ENCODE results near the gene FGF4. TPM values are rescaled to one million over a fixed set of nuclear protein-coding genes. Genes with fewer than 3 reads are reported as not detected.

Gene FGF4
- under 1 TPM in 1 of 2 donors, not detected in 1; 0.28 TPM for total RNA-seq

DNA sequence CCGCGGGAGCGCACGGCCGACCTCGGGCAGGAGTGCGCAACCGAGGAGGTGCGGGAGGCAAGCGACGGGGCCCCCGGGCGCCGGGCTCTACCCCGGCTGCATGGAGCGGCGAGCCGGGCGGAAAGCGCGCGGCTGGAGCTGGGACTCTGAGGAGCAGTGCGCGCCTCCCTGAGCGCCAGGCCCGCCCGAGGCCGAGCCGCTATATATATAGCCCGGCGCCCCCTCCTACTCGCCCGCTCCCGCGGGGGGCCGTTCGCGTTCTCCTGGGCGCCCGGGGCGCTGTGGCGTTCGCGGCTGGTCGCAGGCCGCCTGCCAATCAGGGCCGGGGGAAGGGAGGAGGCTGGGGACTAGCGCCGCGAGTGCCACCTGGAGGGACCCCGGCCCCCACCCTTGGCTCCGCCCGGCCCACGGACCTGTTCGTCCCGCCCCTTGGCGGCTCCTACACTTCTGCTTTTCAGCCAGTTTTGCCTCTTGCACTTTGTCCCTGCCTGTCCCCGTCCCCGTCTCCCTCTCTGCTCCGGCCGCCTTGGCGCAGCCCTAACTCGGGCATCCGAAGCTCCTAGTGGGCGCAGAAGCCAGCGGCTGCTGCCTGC, at the start of gene FGF4:
Gene FGF4 (minus strand): TSS at position 179 of the 593 bp plus-strand sequence. CDS start 257 bp downstream, outside the sequence.
- peaks cover 28% of the 10 kb centered on the region for H3K27me3 ChIP-seq (replicated peaks; ENCODE audit: insufficient read depth)
- WGBS = 3% methylated on average over 44 of the region's 66 CpGs
- intact Hi-C loops (cut with DNase I) = no loop called here
- no peak within 1 kb of the TSS for H3K4me3 ChIP-seq
- no peak within 1 kb of the TSS for H3K27ac ChIP-seq
- no peaks in the 10 kb centered on the region for H3K9me3 ChIP-seq
- no peak for DNase-seq (ENCODE audit: low spot score)
- TF ChIP-seq CTCF (IDR thresholded peaks at IDR 0.05) = no peak
- no peak for TF ChIP-seq POLR2A (IDR thresholded peaks at IDR 0.05)
- TF ChIP-seq POLR2AphosphoS5 (IDR thresholded peaks at IDR 0.05) = no peak
- no peaks in the 10 kb centered on the region for H3K4me1 ChIP-seq (replicated peaks)
- H3K36me3 ChIP-seq = no peaks in the 10 kb centered on the region

DNA sequence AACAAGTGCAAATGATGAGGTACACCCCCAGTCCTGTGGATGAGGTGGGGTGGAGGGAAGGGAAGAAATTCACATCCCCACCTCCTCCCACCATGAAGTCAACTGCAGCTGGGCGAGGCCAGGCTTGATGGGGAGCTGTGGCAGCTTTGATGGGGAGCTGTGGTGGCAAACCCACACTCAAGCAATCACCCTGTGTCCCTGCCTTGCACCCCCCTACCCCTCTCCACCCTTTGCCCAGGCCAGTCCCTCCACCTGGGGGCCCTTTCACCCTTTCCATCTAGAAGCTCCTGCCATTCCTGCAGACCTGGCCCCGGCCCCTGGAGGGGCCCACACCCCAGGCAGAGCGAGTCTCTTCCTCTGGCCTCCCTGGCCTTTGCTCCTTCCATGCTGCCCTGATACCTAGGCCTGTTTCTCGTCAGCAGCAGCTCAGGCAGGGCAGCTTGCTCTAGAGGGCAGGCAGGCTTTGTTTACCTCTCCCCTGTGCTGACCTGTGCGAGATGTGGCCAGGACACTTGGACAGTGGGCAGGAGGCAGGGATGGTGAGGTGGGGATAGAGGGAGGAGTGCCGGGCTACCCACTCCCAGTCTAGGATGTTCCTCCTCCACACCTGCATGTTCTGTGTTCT, 48.6 kb upstream of the FGF4 start:
- Histone ChIP-seq H3K27ac (no peak overlapping the region), H3K4me3 (no peak overlapping the region), H3K9me3 (no peaks in the 10 kb centered on the region), H3K27me3 (replicated peaks; ENCODE audit: insufficient read depth) (peaks cover 16% of the 10 kb centered on the region), H3K36me3 (no peaks in the 10 kb centered on the region), H3K4me1 (replicated peaks) (no peaks in the 10 kb centered on the region)
- intact Hi-C loops (cut with DNase I) = no loop called here
- DNase-seq (ENCODE audit: low spot score) = no peak
- WGBS = 86% methylated on average over 6 of the region's 6 CpGs
- TF ChIP-seq POLR2A (IDR thresholded peaks at IDR 0.05) = no peak
- no peak for TF ChIP-seq CTCF (IDR thresholded peaks at IDR 0.05)
- no peak for TF ChIP-seq POLR2AphosphoS5 (IDR thresholded peaks at IDR 0.05)

DNA sequence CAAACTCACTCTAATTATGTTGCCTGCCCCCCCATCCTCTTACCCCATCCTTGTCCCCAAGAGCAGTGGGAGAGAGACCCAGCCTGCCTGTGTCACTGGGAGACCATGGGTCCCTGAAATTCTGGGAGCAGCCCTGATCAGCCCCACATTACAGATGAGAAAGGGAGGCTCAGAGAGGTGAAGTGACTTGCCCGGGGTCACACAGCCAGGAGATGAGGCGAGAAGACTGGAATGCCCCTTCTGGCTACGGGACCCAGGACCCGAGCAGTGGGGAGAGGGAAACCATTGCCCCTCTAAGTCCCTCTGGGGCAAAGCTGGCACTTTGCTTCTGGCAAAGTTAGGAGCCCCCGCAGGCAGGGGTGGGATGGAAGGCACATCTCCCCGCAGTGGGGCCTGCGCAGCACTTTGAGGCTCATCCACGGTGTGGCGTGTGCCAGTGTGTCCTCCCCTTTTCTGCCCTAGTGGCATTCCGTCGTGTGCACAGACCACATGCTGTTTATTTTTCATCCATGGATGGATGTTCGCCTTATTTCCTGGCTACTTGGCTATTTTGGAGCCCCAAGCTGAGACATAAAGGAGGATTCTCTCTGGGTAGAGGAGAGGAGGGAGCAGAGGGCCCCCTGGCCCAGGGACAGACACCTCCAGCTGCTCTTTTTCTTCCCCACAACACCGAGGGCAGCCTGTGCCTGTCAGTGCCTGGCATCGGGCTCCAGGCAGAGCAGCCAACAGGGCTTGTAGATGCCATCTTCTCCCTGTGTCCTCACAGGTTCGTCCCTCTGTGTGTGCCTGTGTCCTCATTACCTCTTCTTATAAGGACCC, 47.7 kb upstream of the FGF4 start:
- Histone ChIP-seq H3K9me3 (no peaks in the 10 kb centered on the region), H3K27ac (no peak overlapping the region), H3K36me3 (no peaks in the 10 kb centered on the region), H3K4me1 (replicated peaks) (no peaks in the 10 kb centered on the region), H3K4me3 (no peak overlapping the region), H3K27me3 (replicated peaks; ENCODE audit: insufficient read depth) (peaks cover 24% of the 10 kb centered on the region)
- DNase-seq (ENCODE audit: low spot score) = no peak
- intact Hi-C loops (cut with DNase I) = no loop called here
- 64% methylated on average over 15 of the region's 15 CpGs for WGBS
- TF ChIP-seq POLR2A (IDR thresholded peaks at IDR 0.05) = no peak
- TF ChIP-seq POLR2AphosphoS5 (IDR thresholded peaks at IDR 0.05) = no peak
- TF ChIP-seq CTCF (IDR thresholded peaks at IDR 0.05) = no peak

- Histone ChIP-seq H3K36me3 (no peaks in the 10 kb centered on the region), H3K4me1 (replicated peaks) (no peaks in the 10 kb centered on the region), H3K9me3 (no peaks in the 10 kb centered on the region), H3K27me3 (replicated peaks; ENCODE audit: insufficient read depth) (peaks cover 37% of the 10 kb centered on the region), H3K4me3 (no peak overlapping the region), H3K27ac (no peak overlapping the region)
- WGBS = 76% methylated on average over 17 of the region's 17 CpGs
- DNase-seq (ENCODE audit: low spot score) = no peak
- no peak for TF ChIP-seq POLR2AphosphoS5 (IDR thresholded peaks at IDR 0.05)
- no peak for TF ChIP-seq POLR2A (IDR thresholded peaks at IDR 0.05)
- no peak for TF ChIP-seq CTCF (IDR thresholded peaks at IDR 0.05)
- intact Hi-C loops (cut with DNase I) = no loop called here
These were observed 46.4 kb upstream of the FGF4 start for GRCh38 chr11:69821511-69822040.
